Trophoblast cell (in vitro differentiated cells and primary cell): ENCODE measurements around the gene ABCB8.

ENCODE experiments used
- DNase-seq, 2 donors: peaks; one replicate each; pipeline ENCODE4 v3.0.0-alpha.2; 2016
- H2AFZ ChIP-seq: 2 replicates; pipeline ENCODE4 v1.6.1; 2013; ENCODE audit warnings: low read length, moderate library complexity, mild to moderate bottlenecking; ENCODE audit not compliant: insufficient read depth, poor library complexity
- H2AK5ac ChIP-seq: 2 replicates; pipeline ENCODE4 v1.6.1; 2013; ENCODE audit warnings: mild to moderate bottlenecking, low read length
- H2BK120ac ChIP-seq: 2 replicates; pipeline ENCODE4 v1.6.1; 2013; ENCODE audit warnings: low read length, mild to moderate bottlenecking, moderate library complexity; ENCODE audit not compliant: insufficient read depth, poor library complexity
- H2BK12ac ChIP-seq: 2 replicates; pipeline ENCODE4 v1.6.1; 2013; ENCODE audit warnings: mild to moderate bottlenecking, low read length, moderate library complexity
- H2BK5ac ChIP-seq: 2 replicates; pipeline ENCODE4 v1.6.1; 2013; ENCODE audit warnings: low read length, low read depth, moderate library complexity, mild to moderate bottlenecking; ENCODE audit not compliant: poor library complexity
- H3K14ac ChIP-seq: 2 replicates; pipeline ENCODE4 v1.6.1; 2013; ENCODE audit warnings: mild to moderate bottlenecking, low read length
- H3K18ac ChIP-seq: 2 replicates; pipeline ENCODE4 v1.6.1; 2013; ENCODE audit warnings: mild to moderate bottlenecking, low read length
- H3K23ac ChIP-seq: 2 replicates; pipeline ENCODE4 v1.6.1; 2013; ENCODE audit warnings: low read length
- H3K27ac ChIP-seq: 2 replicates; pipeline ENCODE4 v1.5.1; 2013; ENCODE audit warnings: low read depth, mild to moderate bottlenecking, inconsistent platforms, low read length, moderate library complexity
- H3K27me3 ChIP-seq: 2 replicates; pipeline ENCODE4 v1.6.1; 2013; ENCODE audit warnings: inconsistent platforms, mild to moderate bottlenecking, low read length, moderate library complexity; ENCODE audit not compliant: insufficient read depth
- H3K36me3 ChIP-seq, 2 experiments: 1 replicate in 1 of 2; 2 replicates in 1 of 2; pipeline ENCODE4 v1.6.1; 2013; ENCODE audit warnings: low read length in 2 of 2, mild to moderate bottlenecking in 2 of 2, moderate library complexity in 1 of 2; ENCODE audit not compliant: insufficient read depth in 2 of 2, control insufficient read depth in 1 of 2
- H3K4ac ChIP-seq: 2 replicates; pipeline ENCODE4 v1.6.1; 2013; ENCODE audit warnings: low read depth, mild to moderate bottlenecking, low read length, moderate library complexity
- H3K4me1 ChIP-seq, 2 experiments: 1 replicate in 1 of 2; 2 replicates in 1 of 2; pipeline ENCODE4 v1.6.1; 2013; ENCODE audit warnings: low read length in 2 of 2, mild to moderate bottlenecking in 2 of 2, moderate library complexity in 1 of 2; ENCODE audit not compliant: insufficient read depth in 2 of 2, control insufficient read depth in 1 of 2
- H3K4me2 ChIP-seq: 2 replicates; pipeline ENCODE4 v1.6.1; 2013; ENCODE audit warnings: inconsistent platforms, mild to moderate bottlenecking, low read length, moderate library complexity
- H3K4me3 ChIP-seq: 2 replicates; pipeline ENCODE4 v1.5.1; 2013; ENCODE audit warnings: mild to moderate bottlenecking, low read depth, low read length, inconsistent platforms
- H3K79me1 ChIP-seq: one replicate; pipeline ENCODE4 v1.6.1; 2013; ENCODE audit warnings: low read length
- H3K79me2 ChIP-seq: 2 replicates; pipeline ENCODE4 v1.6.1; 2013; ENCODE audit warnings: low read length, mild to moderate bottlenecking; ENCODE audit not compliant: control insufficient read depth, insufficient read depth, poor library complexity
- H3K9ac ChIP-seq: 2 replicates; pipeline ENCODE4 v1.6.1; 2013; ENCODE audit warnings: mild to moderate bottlenecking, low read length
- H3K9me3 ChIP-seq: 2 replicates; pipeline ENCODE4 v1.6.1; 2013; ENCODE audit warnings: low read depth, mild to moderate bottlenecking, control low read depth, inconsistent platforms, low read length; ENCODE audit not compliant: insufficient read depth
- H4K12ac ChIP-seq: 2 replicates; pipeline ENCODE4 v1.6.1; 2013; ENCODE audit warnings: low read depth, mild to moderate bottlenecking, low read length, moderate library complexity
- H4K8ac ChIP-seq: 2 replicates; pipeline ENCODE4 v1.6.1; 2013; ENCODE audit warnings: low read depth, mild to moderate bottlenecking, low read length, moderate library complexity
- H4K91ac ChIP-seq: one replicate; pipeline ENCODE4 v1.6.1; 2013; ENCODE audit warnings: low read depth, mild to moderate bottlenecking, low read length, moderate library complexity
- WGBS: extraction: QIAGEN DNeasy Blood & Tissue Kit; methylation state at CpG from one replicate; pipeline ENCODE4 v1.1.7; 2013; ENCODE audit warnings: missing lambda C conversion rate; ENCODE audit not compliant: insufficient read length, insufficient coverage; ENCODE audit errors: extremely low coverage; 5-methylcytosine and 5-hydroxymethylcytosine counted together

The ABCB8 gene

DNA sequence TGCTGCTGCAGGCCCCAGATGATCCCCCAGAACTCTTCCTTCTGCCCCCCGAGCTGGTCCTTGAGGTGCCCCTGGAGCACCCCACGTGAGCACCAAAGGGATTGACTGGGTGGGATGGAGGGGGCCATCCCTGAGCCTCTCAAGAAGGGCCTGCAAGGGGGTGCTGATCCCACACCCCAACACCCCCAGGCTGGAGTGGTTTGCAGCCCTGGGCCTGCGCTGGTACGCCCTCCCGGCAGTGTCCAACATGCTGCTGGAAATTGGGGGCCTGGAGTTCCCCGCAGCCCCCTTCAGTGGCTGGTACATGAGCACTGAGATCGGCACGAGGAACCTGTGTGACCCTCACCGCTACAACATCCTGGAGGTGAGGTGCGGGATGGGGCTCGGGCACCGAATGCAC is 29.2 kb upstream of the ABCB8 start:
- no peak overlapping the region for H4K91ac ChIP-seq
- H3K4me1 ChIP-seq = peaks cover 0 to 2% of the 10 kb centered on the region in 2 experiments
- H3K4me2 ChIP-seq = no peak overlapping the region
- no peaks in the 10 kb centered on the region for H3K27me3 ChIP-seq
- H3K36me3 ChIP-seq = no peaks in the 10 kb centered on the region
- H2BK120ac ChIP-seq = no peak overlapping the region
- H2AK5ac ChIP-seq = no peak overlapping the region
- H2BK5ac ChIP-seq = no peak overlapping the region
- no peak overlapping the region for H3K27ac ChIP-seq
- WGBS = no CpG with 5 or more reads among the region's 12 CpGs
- H3K9ac ChIP-seq = no peak overlapping the region
- no peak overlapping the region for H3K4ac ChIP-seq
- H4K8ac ChIP-seq = no peak overlapping the region
- H3K4me3 ChIP-seq = no peak overlapping the region
- no peak overlapping the region for H4K12ac ChIP-seq
- H3K9me3 ChIP-seq = peaks cover 4% of the 10 kb centered on the region
- H2AFZ ChIP-seq = no peak overlapping the region
- no peaks in the 10 kb centered on the region for H3K79me2 ChIP-seq
- H3K23ac ChIP-seq = no peak overlapping the region
- H2BK12ac ChIP-seq = no peak overlapping the region
- no peak overlapping the region for H3K18ac ChIP-seq
- no peak overlapping the region for H3K14ac ChIP-seq
- no peaks in the 10 kb centered on the region for H3K79me1 ChIP-seq
- DNase-seq = no peak

DNA sequence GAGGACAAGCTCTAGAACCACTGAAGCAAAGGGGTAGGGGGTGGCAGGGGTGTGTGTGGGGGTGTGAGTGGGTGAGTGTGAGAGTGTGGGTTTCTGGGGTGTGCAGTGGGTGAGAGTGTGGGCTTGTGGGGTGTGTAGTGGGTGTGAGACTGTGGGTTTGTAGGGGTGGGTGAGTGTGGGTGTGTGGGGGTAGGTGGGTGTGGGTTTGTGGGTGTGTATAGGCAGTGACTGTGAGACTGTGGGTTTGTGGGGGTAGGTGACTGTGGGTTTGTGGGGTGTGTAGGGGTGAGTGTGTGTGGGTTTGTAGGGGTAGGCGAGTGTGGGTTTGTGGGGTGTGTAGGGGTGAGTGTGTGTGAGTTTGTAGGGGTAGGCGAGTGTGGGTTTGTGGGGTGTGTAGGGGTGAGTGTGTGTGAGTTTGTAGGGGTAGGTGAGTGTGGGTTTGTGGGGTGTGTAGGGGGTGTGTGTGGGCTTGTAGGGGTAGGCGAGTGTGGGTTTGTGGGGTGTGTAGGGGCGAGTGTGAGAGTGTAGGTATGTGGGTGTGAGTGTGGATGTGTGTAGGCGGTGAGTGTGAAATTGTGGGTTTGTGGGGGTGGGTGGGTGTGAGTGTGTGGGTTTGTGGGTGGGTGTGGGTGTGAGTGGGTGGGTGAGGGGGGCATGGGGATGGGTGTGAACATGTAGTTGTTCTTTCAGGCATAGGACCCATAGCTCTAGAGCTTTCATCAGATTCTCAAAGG is 28.6 kb upstream of the ABCB8 start:
- H2BK5ac ChIP-seq = no peak overlapping the region
- H3K9ac ChIP-seq = no peak overlapping the region
- peaks cover 0 to 2% of the 10 kb centered on the region in 2 experiments for H3K4me1 ChIP-seq
- H3K4ac ChIP-seq = no peak overlapping the region
- no peak overlapping the region for H3K18ac ChIP-seq
- H3K4me3 ChIP-seq = no peak overlapping the region
- H3K23ac ChIP-seq = no peak overlapping the region
- no peak overlapping the region for H2BK120ac ChIP-seq
- H2AK5ac ChIP-seq = no peak overlapping the region
- peaks cover 4% of the 10 kb centered on the region for H3K9me3 ChIP-seq
- H3K79me1 ChIP-seq = no peaks in the 10 kb centered on the region
- H3K4me2 ChIP-seq = no peak overlapping the region
- H4K91ac ChIP-seq = no peak overlapping the region
- H2BK12ac ChIP-seq = no peak overlapping the region
- H4K8ac ChIP-seq = no peak overlapping the region
- H3K27ac ChIP-seq = no peak overlapping the region
- no peaks in the 10 kb centered on the region for H3K79me2 ChIP-seq
- no peaks in the 10 kb centered on the region for H3K36me3 ChIP-seq
- no peak overlapping the region for H4K12ac ChIP-seq
- H3K14ac ChIP-seq = no peak overlapping the region
- H2AFZ ChIP-seq = no peak overlapping the region
- WGBS = 100% methylated on average over 4 of the region's 5 CpGs
- no peaks in the 10 kb centered on the region for H3K27me3 ChIP-seq
- DNase-seq = no peak

DNA sequence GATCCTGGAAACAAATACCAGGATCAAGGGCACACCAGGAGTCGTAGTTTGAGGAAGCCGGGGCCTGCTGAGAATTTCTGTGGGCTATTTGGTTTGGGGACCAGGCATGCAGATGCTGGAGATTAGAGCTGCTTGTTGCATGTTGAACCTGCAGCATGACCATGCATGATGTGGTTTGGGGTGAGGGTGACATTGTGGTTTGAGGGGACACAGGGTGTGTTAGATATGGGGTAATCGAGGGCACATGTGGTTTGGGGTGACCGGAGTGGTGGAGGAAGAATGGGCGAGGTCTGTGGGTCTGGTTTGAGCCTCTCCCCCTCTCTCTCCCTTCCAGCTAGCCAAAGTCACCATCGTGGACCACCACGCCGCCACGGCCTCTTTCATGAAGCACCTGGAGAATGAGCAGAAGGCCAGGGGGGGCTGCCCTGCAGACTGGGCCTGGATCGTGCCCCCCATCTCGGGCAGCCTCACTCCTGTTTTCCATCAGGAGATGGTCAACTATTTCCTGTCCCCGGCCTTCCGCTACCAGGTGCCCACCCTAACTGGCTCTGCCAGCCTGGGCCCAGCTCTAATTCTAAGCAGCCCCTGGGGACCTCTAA is 27.3 kb upstream of the ABCB8 start:
- H3K9me3 ChIP-seq = peaks cover 4% of the 10 kb centered on the region
- H2BK5ac ChIP-seq = no peak overlapping the region
- no peak overlapping the region for H3K18ac ChIP-seq
- no peaks in the 10 kb centered on the region for H3K79me1 ChIP-seq
- no peak overlapping the region for H2BK12ac ChIP-seq
- DNase-seq = no peak
- H3K14ac ChIP-seq = no peak overlapping the region
- no peaks in the 10 kb centered on the region for H3K27me3 ChIP-seq
- no peak overlapping the region for H3K4ac ChIP-seq
- no peak overlapping the region for H3K9ac ChIP-seq
- H3K79me2 ChIP-seq = no peaks in the 10 kb centered on the region
- no peaks in the 10 kb centered on the region for H3K36me3 ChIP-seq
- no peak overlapping the region for H2AK5ac ChIP-seq
- peak overlapping the region; percentile 58 for H3K4me3 ChIP-seq
- H2AFZ ChIP-seq = no peak overlapping the region
- H4K12ac ChIP-seq = no peak overlapping the region
- no peak overlapping the region for H4K91ac ChIP-seq
- no peak overlapping the region for H4K8ac ChIP-seq
- no peak overlapping the region for H2BK120ac ChIP-seq
- no peak overlapping the region for H3K4me2 ChIP-seq
- H3K4me1 ChIP-seq = peaks cover 0 to 2% of the 10 kb centered on the region in 2 experiments
- H3K23ac ChIP-seq = no peak overlapping the region
- WGBS = no CpG with 5 or more reads among the region's 13 CpGs
- H3K27ac ChIP-seq = no peak overlapping the region

DNA sequence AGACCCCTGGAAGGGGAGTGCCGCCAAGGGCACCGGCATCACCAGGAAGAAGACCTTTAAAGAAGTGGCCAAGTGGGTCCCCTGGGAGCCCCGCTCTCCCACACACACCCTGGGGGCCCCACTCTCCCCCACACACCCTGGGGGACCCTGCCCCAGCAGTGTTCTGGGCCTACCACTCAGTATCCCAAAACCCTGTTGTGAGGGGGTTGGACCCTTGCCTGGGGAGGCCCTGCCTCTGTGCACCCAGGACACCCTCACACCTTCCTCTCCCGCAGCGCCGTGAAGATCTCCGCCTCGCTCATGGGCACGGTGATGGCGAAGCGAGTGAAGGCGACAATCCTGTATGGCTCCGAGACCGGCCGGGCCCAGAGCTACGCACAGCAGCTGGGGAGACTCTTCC is 26.7 kb upstream of the ABCB8 start:
- Histone ChIP-seq H3K9me3 (peaks cover 4% of the 10 kb centered on the region), H3K23ac (no peak overlapping the region)
- no CpG with 5 or more reads among the region's 16 CpGs for WGBS

More for the DNA sequence above, 26.7 kb upstream of the ABCB8 start:
- Histone ChIP-seq H4K91ac (no peak overlapping the region), H3K18ac (no peak overlapping the region), H3K36me3 (no peaks in the 10 kb centered on the region), H3K4me3 (no peak overlapping the region), H3K4me1 (peaks cover 0 to 2% of the 10 kb centered on the region in 2 experiments), H3K27ac (no peak overlapping the region), H2AFZ (no peak overlapping the region), H3K79me1 (no peaks in the 10 kb centered on the region), H2BK5ac (no peak overlapping the region), H2BK120ac (no peak overlapping the region), H3K9ac (no peak overlapping the region), H3K14ac (no peak overlapping the region), H2BK12ac (no peak overlapping the region), H3K79me2 (no peaks in the 10 kb centered on the region), H3K4ac (no peak overlapping the region), H2AK5ac (no peak overlapping the region), H4K12ac (no peak overlapping the region), H4K8ac (no peak overlapping the region), H3K4me2 (no peak overlapping the region), H3K27me3 (no peaks in the 10 kb centered on the region)
- no peak for DNase-seq
